Erythroblast (primary cell): ENCODE results near the gene ILDR2.

Source experiments
- GATA1 ChIP-seq: IDR thresholded peaks from 2 replicates; pipeline ENCODE4 v1.6.1; 2011; ENCODE audit warnings: low read depth, mild to moderate bottlenecking, control low read depth, low read length, moderate library complexity
- POLR2A ChIP-seq: IDR thresholded peaks from 2 replicates; pipeline ENCODE4 v1.6.1; 2011; ENCODE audit warnings: mild to moderate bottlenecking, low read length

- TF ChIP-seq POLR2A (no peak), GATA1 (no peak)
Observed at GRCh38 chr1:166858726-166859419, 116.5 kb downstream of the ILDR2 start.
